SK-N-SH treated with all-trans-retinoic acid at 6 μM for 48 hours (cell line): ENCODE measurements around the gene RIN3.

Experiments
- BACH2 ChIP-seq: fragments of 250-450 bp; sonication (Bioruptor Pico); IDR thresholded peaks from 2 replicates; pipeline ENCODE4 v1.9.0; 2021; ENCODE audit warnings: mild to moderate bottlenecking, borderline replicate concordance
- ESRRG ChIP-seq: fragments of 250-450 bp; sonication (Bioruptor Pico); IDR thresholded peaks from 2 replicates; pipeline ENCODE4 v1.6.1; 2021; ENCODE audit warnings: mild to moderate bottlenecking
- ISL1 ChIP-seq: fragments of 250-450 bp; sonication (Bioruptor Pico); IDR thresholded peaks from 2 replicates; pipeline ENCODE4 v2.1.2; 2022; ENCODE audit warnings: mild to moderate bottlenecking, moderate library complexity
- PPARA ChIP-seq: fragments of 250-450 bp; sonication (Bioruptor Pico); IDR thresholded peaks from 2 replicates; pipeline ENCODE4 v1.5.0; 2020; ENCODE audit warnings: mild to moderate bottlenecking, borderline replicate concordance
- RARB ChIP-seq: fragments of 250-450 bp; sonication (Bioruptor Pico); IDR thresholded peaks from 2 replicates; pipeline ENCODE4 v1.8.0; 2021; ENCODE audit warnings: mild to moderate bottlenecking, moderate library complexity
- TSHZ2 ChIP-seq: fragments of 250-450 bp; sonication (Bioruptor Pico); IDR thresholded peaks from 2 replicates; pipeline ENCODE4 v1.5.0; 2020; ENCODE audit warnings: mild to moderate bottlenecking, moderate library complexity
- ZFP3 ChIP-seq: fragments of 250-450 bp; sonication (Bioruptor Pico); IDR thresholded peaks from 2 replicates; pipeline ENCODE4 v1.5.0; 2020; ENCODE audit warnings: mild to moderate bottlenecking, moderate library complexity

DNA sequence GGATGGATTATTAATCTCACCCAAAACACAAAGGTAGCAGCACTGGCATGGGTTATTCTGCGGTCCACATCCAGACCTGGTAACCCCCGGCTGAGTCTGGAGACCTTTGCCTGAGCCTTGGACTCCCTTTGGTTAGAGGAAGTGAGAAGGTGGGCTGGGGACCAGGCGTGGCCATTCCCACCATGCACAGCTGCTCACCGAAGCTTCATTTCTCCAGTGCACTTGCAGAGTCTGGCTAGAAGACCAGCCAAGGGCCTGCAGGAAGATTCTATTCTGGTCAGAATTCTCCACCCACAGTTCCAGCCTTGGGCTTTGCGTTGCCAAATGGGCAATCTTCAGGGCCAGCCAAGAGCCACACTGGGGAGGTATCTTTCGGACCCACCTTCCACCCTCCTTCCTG lies 161.8 kb downstream of the RIN3 start:
- TF ChIP-seq ESRRG (CRISPR knock-in tag): no peak
- TF ChIP-seq PPARA (CRISPR knock-in tag): no peak
- TF ChIP-seq ISL1: no peak
- TF ChIP-seq TSHZ2: no peak
- TF ChIP-seq ZFP3: no peak
- TF ChIP-seq BACH2: no peak
- TF ChIP-seq RARB: no peak
